WERI-Rb-1 (cell line): ENCODE measurements around the gene PORCN.

Experiments
- DNase-seq: peaks from one replicate; pipeline ENCODE4 v3.0.0-alpha.2; 2020
- H3K27ac ChIP-seq: fragments of 250-450 bp; sonication (Bioruptor Pico); 2 replicates; pipeline ENCODE4 v1.5.1; 2020; ENCODE audit warnings: mild to moderate bottlenecking, moderate library complexity
- H3K27me3 ChIP-seq: fragments of 250-450 bp; sonication (Bioruptor Pico); 2 replicates; pipeline ENCODE4 v1.5.1; 2021; ENCODE audit warnings: mild to moderate bottlenecking, low read depth, moderate library complexity; ENCODE audit not compliant: insufficient read depth, severe bottlenecking
- H3K36me3 ChIP-seq: fragments of 250-450 bp; sonication (Bioruptor Pico); 2 replicates; pipeline ENCODE4 v1.5.1; 2020; ENCODE audit warnings: mild to moderate bottlenecking, moderate library complexity
- H3K4me3 ChIP-seq: 2 replicates; pipeline ENCODE4 v1.5.1; 2011; ENCODE audit warnings: low read depth, mild to moderate bottlenecking, control low read depth, low read length
- H3K9me3 ChIP-seq: fragments of 250-450 bp; sonication (Bioruptor Pico); 2 replicates; pipeline ENCODE4 v1.5.1; 2021; ENCODE audit warnings: mild to moderate bottlenecking, moderate library complexity; ENCODE audit not compliant: severe bottlenecking
- TF ChIP-seq, protein P1 (sequence below): IDR thresholded peaks from 2 replicates; pipeline ENCODE4 v1.5.1; 2011; ENCODE audit warnings: low read depth, mild to moderate bottlenecking, control low read depth, inconsistent platforms, low read length

The PORCN gene

GRCh38 chrX:48487362-48487798, 21.4 kb upstream of the PORCN start:
- Histone ChIP-seq H3K9me3 (no peaks in the 10 kb centered on the region), H3K4me3 (no peak overlapping the region), H3K27me3 (peaks cover 3% of the 10 kb centered on the region), H3K36me3 (peaks cover 12% of the 10 kb centered on the region), H3K27ac (no peak overlapping the region)
- no peak for DNase-seq
- TF ChIP-seq, protein P1, sequence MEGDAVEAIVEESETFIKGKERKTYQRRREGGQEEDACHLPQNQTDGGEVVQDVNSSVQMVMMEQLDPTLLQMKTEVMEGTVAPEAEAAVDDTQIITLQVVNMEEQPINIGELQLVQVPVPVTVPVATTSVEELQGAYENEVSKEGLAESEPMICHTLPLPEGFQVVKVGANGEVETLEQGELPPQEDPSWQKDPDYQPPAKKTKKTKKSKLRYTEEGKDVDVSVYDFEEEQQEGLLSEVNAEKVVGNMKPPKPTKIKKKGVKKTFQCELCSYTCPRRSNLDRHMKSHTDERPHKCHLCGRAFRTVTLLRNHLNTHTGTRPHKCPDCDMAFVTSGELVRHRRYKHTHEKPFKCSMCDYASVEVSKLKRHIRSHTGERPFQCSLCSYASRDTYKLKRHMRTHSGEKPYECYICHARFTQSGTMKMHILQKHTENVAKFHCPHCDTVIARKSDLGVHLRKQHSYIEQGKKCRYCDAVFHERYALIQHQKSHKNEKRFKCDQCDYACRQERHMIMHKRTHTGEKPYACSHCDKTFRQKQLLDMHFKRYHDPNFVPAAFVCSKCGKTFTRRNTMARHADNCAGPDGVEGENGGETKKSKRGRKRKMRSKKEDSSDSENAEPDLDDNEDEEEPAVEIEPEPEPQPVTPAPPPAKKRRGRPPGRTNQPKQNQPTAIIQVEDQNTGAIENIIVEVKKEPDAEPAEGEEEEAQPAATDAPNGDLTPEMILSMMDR = no peak

DNA sequence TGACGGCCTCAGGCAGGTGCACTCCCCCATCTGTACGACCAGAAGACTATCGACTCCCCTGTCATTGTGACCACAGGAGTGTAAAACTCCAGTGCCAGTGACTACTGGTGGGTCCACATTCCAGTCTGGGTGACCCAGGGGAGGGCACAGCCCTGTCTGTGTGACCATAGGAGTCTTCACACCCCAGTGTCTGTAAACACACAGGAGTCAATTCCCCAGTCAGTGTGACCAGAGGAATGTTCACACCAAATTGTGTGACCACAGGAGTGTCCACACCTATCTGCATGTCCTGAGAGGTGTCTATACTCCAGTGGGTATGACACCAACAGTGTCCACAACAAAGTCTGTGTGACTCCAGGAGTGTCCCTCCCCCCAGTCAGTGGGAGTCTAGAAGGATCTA, 20.8 kb upstream of the PORCN start:
- Histone ChIP-seq H3K27me3 (peaks cover 3% of the 10 kb centered on the region), H3K36me3 (peaks cover 9% of the 10 kb centered on the region), H3K9me3 (no peaks in the 10 kb centered on the region), H3K4me3 (no peak overlapping the region), H3K27ac (no peak overlapping the region)
- TF ChIP-seq, protein P1 = no peak
- no peak for DNase-seq

DNA sequence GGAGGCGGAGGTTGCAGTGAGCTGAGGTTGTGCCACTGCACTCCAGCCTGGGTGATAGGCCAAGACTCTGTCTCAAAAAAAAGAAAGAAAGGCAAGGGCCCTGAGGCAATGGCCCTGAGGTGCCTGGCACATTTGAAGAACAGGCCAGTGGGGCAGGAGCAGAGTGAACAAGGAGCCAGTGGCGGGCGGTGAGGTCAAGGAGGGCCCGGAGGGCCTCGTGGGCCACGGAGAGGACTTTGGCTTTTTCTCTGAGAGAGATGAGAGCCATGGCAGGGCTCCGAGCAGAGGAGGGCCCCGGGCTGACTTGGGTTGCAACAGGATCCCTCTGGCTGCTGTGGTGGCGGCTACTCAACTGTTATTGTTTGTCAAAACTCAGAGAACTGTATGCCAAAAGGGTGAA, 19.5 kb upstream of the PORCN start:
- Histone ChIP-seq H3K4me3 (no peak overlapping the region), H3K27ac (no peak overlapping the region), H3K9me3 (no peaks in the 10 kb centered on the region), H3K36me3 (peaks cover 3% of the 10 kb centered on the region), H3K27me3 (peaks cover 3% of the 10 kb centered on the region)
- DNase-seq = no peak
- TF ChIP-seq, protein P1 = no peak

GRCh38 chrX:48489892-48490291, 18.9 kb upstream of the PORCN start:
- no peak for DNase-seq
- Histone ChIP-seq H3K36me3 (no peaks in the 10 kb centered on the region; the same call in none of the 2 replicates), H3K27ac (no peak overlapping the region), H3K9me3 (no peaks in the 10 kb centered on the region), H3K27me3 (peaks cover 3% of the 10 kb centered on the region), H3K4me3 (no peak overlapping the region)
- TF ChIP-seq, protein P1 = no peak

GRCh38 chrX:48490661-48491060, 18.1 kb upstream of the PORCN start:
- Histone ChIP-seq H3K4me3 (no peak overlapping the region), H3K27me3 (peaks cover 3% of the 10 kb centered on the region), H3K9me3 (no peaks in the 10 kb centered on the region), H3K27ac (no peak overlapping the region), H3K36me3 (no peaks in the 10 kb centered on the region; the same call in 1 of the 2 replicates)
- DNase-seq = no peak
- TF ChIP-seq, protein P1 = no peak

DNA sequence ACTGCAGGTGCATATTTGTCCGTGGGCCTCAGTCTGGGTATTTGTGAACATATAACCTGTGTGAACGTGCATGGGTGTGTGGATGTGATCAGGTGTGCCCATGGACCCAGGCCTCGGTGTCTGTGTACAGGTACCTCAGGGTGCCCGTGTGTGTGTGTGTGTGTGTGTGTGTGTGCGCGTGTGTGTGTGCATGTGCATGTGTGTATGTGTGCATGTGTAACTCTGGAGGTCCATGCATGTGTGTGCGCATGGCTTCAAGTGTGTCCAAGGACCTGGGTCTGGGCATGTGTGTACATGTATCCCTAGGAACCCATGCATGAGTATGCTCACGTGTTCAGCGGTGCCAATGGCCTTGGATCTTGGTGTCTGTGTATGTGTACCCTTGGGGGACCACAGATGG, 17.0 kb upstream of the PORCN start:
- Histone ChIP-seq H3K9me3 (no peaks in the 10 kb centered on the region), H3K36me3 (no peaks in the 10 kb centered on the region), H3K27me3 (no peaks in the 10 kb centered on the region), H3K27ac (no peak overlapping the region), H3K4me3 (no peak overlapping the region)
- TF ChIP-seq, protein P1 = no peak
- DNase-seq = no peak
